A673 (cell line): ENCODE results near the gene UBE3B.

Experiments used
- CTCF ChIP-seq: fragments of 300-800, 200-600 bp; sonication (generic); conservative IDR thresholded peaks from 2 replicates; pipeline ENCODE4 v1.5.1; 2017; ENCODE audit warnings: low read depth, mild to moderate bottlenecking, antibody characterized with exemption, low read length, moderate library complexity, mixed read lengths
- EZH2 ChIP-seq: fragments of 200-600 bp; sonication (generic); IDR thresholded peaks from 2 replicates; pipeline ENCODE4 v1.6.1; 2017; ENCODE audit warnings: borderline replicate concordance, low read depth, mild to moderate bottlenecking, mixed read lengths, antibody characterized with exemption, low read length; ENCODE audit not compliant: poor library complexity, severe bottlenecking

- TF ChIP-seq CTCF (no peak), EZH2 (no peak)
These were observed 35.2 kb downstream of the UBE3B start for GRCh38 chr12:109512608-109513007.
